ENCODE data around the gene ASCC2.

DNA sequence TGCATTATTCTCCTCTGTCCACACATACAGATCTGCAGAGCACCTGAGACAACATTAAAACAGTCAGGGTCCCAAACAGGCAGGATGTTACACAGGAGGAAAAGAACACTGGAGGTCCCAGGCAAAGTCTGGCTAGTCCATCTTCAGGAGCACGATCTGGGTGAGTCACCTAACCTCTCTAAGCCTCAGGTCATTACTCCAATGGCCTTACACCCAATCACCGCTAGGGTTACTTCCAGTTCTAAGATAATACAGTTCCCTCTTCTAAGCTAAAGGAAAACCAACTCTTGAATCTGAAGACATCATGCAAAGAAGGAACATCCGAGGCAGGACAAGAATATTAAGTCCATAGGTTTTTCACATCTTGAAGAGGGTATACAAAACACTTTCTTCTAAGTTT is 24.5 kb downstream of the ASCC2 start:
- TF ChIP-seq, protein P1, sequence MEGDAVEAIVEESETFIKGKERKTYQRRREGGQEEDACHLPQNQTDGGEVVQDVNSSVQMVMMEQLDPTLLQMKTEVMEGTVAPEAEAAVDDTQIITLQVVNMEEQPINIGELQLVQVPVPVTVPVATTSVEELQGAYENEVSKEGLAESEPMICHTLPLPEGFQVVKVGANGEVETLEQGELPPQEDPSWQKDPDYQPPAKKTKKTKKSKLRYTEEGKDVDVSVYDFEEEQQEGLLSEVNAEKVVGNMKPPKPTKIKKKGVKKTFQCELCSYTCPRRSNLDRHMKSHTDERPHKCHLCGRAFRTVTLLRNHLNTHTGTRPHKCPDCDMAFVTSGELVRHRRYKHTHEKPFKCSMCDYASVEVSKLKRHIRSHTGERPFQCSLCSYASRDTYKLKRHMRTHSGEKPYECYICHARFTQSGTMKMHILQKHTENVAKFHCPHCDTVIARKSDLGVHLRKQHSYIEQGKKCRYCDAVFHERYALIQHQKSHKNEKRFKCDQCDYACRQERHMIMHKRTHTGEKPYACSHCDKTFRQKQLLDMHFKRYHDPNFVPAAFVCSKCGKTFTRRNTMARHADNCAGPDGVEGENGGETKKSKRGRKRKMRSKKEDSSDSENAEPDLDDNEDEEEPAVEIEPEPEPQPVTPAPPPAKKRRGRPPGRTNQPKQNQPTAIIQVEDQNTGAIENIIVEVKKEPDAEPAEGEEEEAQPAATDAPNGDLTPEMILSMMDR (conservative IDR thresholded peaks at IDR 0.05; ENCODE audit: low read depth, low read length): no peak
- TF ChIP-seq EZH2 (IDR thresholded peaks at IDR 0.05; ENCODE audit: borderline replicate concordance, low read depth, low read length, poor library complexity, severe bottlenecking): no peak
